HG02678 (cell line): ENCODE data around the gene ADD3.
"Not testable (repeated sequence)": the region's sequence is repeated elsewhere in the genome, so short reads cannot be mapped to it uniquely, and the experiment has no call there.

ENCODE experiments used
- ATAC-seq: cut with Tn5 transposase; IDR thresholded peaks from one replicate; pipeline ENCODE4 v1.9.1; 2021; ENCODE audit warnings: mild to moderate bottlenecking, moderate library complexity; ENCODE audit not compliant: unreplicated experiment

ADD3 gene

GRCh38 chr10:109976681-109977080 is 31.1 kb upstream of the ADD3 start:
- ATAC-seq = no peak

DNA sequence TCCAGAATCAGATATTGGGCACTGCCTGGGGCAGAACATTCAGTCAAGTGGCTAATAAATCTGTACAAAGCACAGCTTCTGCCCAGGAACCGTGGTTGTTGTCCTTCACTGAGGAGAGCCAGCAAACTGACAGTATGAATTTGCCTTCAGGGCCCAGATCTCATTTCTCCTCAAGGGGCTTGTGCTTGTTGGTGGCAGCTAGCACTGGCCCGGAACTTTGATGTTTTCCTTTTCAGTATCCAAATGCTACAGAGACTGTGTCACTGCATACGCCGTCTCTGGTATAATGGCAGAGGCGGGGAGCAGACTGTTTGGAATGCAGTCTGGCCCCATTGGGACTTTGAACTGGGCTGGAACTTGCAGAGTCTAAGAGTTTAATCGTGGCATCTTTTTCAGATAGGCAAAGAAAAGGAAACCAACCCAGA is 30.4 kb upstream of the ADD3 start:
- ATAC-seq = no peak

DNA sequence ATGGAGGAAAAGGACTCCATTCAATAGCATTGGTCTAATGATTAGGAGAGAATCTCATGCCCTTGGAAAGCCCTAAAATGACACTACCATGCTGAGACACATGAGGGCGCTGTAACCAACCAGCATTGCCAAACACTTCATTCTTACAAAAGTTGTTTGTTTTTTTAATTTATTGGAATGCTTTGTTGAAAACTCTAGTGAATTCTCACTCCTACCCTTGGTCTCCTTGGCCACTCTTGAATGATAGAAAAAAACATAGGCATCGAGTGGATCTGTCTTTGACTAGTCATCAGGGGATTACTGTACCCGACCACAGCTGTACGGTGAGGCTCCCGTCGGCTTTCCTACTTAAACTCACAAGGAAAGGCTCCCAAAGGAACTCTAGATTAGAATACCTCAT is 29.3 kb upstream of the ADD3 start:
- no peak for ATAC-seq

DNA sequence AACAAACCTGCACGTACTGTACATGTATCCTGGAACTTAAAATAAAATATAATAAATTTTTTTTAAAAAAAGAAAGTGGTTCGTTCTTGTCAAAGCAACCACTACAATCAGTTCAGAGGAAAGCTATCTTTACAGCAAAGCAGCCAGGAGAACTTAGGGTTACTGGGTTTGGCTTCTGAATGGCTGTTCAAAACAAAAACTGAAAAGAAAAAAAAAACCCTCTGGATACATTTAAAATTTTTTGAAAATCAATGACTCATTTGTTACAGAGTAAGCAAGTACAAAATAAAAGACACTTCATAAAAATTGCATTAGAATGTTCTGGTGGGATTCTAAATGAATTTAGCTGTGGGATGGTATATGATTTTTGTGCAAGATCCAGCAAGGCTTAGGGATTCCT is 28.6 kb upstream of the ADD3 start:
- ATAC-seq = no peak

DNA sequence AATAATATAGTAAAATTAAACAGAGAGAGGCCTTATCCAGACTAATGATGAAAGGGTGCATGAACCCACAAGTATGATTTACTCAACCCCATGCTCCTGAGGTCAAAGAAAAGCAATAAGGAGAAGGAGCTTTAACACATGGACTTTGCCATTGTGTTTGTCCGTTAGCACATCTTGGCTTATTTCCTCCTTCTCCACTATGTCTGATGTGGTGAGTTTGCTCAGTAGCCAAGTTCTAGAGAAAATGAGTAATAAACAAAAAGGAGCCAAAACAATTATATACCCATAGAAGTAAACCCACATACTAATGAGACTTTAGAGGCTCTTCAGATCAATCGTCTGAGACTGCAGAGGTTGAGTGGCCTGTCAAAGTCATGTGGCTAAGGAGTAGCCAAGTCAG is 26.1 kb upstream of the ADD3 start:
- ATAC-seq = no peak

DNA sequence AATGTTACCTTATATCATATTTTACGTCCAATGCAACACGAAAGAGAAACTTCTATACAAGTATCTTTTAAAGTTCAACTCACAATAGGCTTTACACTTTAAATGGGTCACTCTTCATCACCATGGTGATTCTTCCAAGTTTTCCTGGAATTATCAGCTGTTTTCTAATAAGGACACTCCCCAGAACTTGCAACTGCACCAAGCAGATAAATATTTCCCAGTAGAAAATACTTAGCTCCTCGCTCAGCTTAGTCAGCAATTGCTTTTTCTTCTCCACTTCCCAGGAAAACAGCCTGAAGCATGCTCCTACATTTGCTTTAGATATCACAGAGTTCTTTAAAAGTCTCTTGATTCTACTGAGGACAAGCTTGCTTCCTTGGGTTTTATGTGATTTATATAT is 25.7 kb upstream of the ADD3 start:
- ATAC-seq = no peak

DNA sequence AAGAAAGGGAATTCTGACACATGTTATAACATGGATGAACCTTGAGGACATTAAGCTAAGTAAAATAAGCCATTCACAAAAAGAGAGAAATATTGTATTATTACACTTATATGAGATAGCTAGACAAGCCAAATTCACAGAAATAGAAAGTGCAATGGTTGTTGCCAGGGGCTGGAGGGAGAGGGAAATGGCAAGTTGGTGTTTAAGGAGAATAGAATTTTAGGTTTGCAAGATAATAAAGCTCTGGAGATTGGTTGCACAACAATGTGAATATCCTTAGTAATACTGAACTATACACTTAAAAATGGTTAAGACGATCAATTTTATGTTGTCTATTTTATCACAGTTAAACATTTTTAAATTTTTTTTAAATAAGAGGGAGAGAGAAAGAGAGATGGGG is 25.0 kb upstream of the ADD3 start:
- ATAC-seq = no peak

DNA sequence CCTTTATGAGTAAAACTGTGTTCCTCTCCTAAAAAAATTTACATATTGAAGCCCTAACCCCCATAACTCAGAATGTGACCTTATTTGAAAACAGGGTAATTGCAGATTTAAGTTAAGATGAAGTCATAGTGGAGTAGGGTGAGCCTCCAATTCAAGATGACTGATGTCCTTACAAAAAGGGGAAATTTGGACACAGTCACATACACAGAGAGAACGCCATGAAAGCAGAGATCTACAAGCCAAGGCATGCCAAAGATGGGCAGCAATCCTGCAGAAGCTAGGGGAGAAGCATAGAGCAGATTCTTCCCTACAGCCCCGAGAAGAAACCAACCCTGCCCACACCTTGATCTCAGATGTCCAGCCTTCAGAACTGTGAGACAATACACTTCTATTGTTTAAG is 23.8 kb upstream of the ADD3 start:
- no peak for ATAC-seq

DNA sequence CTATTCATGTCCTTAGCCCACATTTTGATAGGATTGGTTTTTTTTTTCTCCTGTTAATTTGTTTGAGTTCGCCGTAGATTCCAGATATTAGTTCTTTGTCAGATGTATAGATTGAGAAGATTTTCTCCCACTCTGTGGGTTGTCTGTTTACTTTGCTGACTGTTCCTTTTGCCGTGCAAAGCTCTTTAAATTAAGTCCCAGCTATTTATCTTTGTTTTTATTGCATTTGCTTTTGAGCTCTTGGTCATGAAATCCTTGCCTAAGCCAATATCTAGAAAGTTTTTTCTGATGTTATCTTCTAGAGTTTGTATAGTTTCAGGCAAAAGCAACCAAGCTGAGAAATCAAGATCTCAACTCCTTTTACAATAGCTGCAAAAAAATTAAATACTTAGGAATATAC is 22.0 kb upstream of the ADD3 start:
- ATAC-seq = not testable (repeated sequence)

GRCh38 chr10:109987452-109988211 is 20.2 kb upstream of the ADD3 start:
- no peak for ATAC-seq

- ATAC-seq = no peak
Observed at GRCh38 chr10:109988212-109988596, 19.6 kb upstream of the ADD3 start.

GRCh38 chr10:109991266-109991855 is 16.4 kb upstream of the ADD3 start:
- ATAC-seq = no peak

DNA sequence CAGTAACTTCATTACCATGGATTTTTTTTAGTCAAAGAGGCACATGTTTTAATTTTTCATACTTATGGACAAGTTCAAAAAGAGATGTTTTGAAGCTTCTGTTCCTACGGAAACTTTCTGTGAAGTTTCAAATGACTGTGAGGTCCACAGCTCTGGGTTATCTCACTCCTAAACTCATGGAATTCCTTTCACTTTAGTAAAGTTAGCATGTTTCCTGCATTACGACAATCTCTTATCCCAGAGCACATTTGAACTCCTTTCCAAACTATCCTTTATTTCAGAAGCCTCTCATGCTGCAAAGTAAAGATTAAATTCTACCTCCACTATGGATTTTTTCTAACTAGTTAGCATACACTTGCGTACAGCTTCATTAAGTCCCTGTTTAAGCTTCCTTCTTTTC is 15.3 kb upstream of the ADD3 start:
- ATAC-seq = no peak

- ATAC-seq = no peak
Observed at GRCh38 chr10:109993551-109994330, 14.0 kb upstream of the ADD3 start.

GRCh38 chr10:109994711-109995577 is 12.8 kb upstream of the ADD3 start:
- ATAC-seq = no peak

- no peak for ATAC-seq
Observed at GRCh38 chr10:109995595-109995994, 12.2 kb upstream of the ADD3 start.

- peak; percentile 82 for ATAC-seq
Observed at GRCh38 chr10:109996225-109996624, 11.6 kb upstream of the ADD3 start.

DNA sequence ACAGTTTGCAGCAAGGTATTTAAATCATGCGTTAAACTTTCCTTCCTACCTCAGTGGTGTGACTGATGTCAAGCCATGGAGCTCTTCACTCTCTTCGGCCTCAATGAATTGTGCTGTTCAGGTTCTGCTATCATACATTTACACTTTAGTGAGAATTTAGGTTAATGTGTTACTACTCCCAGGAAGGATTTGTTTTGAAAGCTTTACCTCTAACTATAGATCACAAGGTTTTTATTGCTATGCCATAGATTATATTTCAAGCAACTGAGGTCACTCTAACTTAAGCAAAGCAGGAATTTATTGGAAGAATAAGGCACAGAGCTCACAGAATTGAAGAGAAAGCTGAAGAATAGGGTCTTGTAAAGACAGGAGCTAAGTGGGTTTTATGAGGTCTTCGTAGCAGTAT is 11.0 kb upstream of the ADD3 start:
- ATAC-seq = peak; percentile 29

DNA sequence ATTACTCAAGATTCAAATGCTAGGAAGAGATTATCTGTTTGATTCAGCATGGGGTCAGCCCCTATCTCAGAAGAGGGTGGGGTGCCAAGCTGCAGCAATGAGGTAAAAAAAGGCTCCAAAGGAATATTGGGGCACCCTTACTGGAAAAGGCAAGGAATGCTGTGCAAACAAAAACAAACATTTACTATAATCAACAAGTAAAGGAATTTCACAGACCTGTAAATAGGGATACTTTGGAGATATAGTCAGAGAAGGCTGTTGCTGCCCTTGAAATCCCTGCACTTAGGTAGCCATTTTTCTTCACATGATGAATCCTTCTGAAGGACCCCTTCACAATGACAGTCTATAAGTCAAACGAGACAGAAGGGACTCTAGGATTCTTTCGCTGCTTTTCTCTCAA is 10.6 kb upstream of the ADD3 start:
- no peak for ATAC-seq

DNA sequence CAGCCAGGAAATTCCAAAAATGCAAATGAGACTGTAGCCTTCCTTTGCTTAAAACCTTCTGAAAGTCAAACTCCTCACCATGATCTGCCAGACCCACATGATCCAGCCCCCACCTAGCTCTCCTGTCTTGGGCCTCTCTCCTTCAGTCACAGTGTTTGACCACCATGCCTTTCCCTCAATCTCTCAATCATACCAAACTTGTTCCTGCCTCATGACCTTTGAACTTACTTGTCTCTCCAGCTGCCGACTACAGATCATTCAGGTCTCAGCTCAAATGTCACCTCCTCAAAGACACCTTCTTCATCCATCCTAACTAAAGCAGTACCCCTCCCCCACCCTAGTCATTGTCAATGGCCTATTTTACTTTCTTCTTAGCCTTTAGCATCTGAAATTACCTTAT is 9.3 kb upstream of the ADD3 start:
- ATAC-seq = no peak
